K562 treated with DMSO at 1 percent for 24 hours (cell line): ENCODE data around the gene ICAM4. TPM values are rescaled to one million over a fixed set of nuclear protein-coding genes. Genes with fewer than 3 reads are reported as not detected.

Experiments
- total RNA-seq: library from RNA; unstranded; fragments of 300-600 nt; gene quantifications from 2 replicates; pipeline ENCODE4 v1.2.3, GENCODE V29; 2022; ENCODE audit warnings: low read depth; ENCODE audit not compliant: insufficient read depth

ICAM4 gene
- total RNA-seq: 107 and 108 TPM in 2 replicates

GRCh38 chr19:10286803-10287737 is at the start of gene ICAM4:
Gene ICAM4, plus strand, starts transcription at chr19:10286955. Its CDS starts 58 bp downstream, at chr19:10287013.

GRCh38 chr19:10251792-10252694 is 34.7 kb upstream of the ICAM4 start, which contains the start of gene MRPL4:
Gene MRPL4, plus strand, starts transcription at chr19:10252214. Its CDS starts 40 bp downstream, at chr19:10252254.

GRCh38 chr19:10270616-10271394 is 15.9 kb upstream of the ICAM4 start, which contains the start of gene ICAM1:
Gene ICAM1, plus strand, starts transcription at chr19:10271120. Its CDS starts 40 bp downstream, at chr19:10271160.

GRCh38 chr19:10289836-10290356 is 3.1 kb downstream of the ICAM4 start, which contains the start of gene ICAM5:
Gene ICAM5, plus strand, starts transcription at chr19:10289952. Its CDS starts 92 bp downstream, at chr19:10290044.

GRCh38 chr19:10309423-10309822 is 22.7 kb downstream of the ICAM4 start, which contains the start of gene ZGLP1:
Gene ZGLP1, minus strand, starts transcription at chr19:10309815.

GRCh38 chr19:10315335-10316214 is 28.8 kb downstream of the ICAM4 start, which contains the start of gene FDX2:
Gene FDX2, minus strand, starts transcription at chr19:10316015. Its CDS starts 19 bp downstream, at chr19:10315996.

GRCh38 chr19:10332965-10333757 is 46.4 kb downstream of the ICAM4 start, which contains the start of gene RAVER1:
Gene RAVER1, minus strand, starts transcription at chr19:10333529. Its CDS starts 22 bp downstream, at chr19:10333507.

Other genes starting within 250 kb of the ICAM4 start
- 28.1 and 30.5 TPM in 2 replicates for gene SHFL, start 200.6 kb upstream of the ICAM4 start, total RNA-seq
- gene ANGPTL6, start 184.3 kb upstream of the ICAM4 start, total RNA-seq: 0.24 and 2.3 TPM in 2 replicates
- gene PPAN, start 180.6 kb upstream of the ICAM4 start, total RNA-seq: 30.8 and 36.2 TPM in 2 replicates
- gene P2RY11, start 175.3 kb upstream of the ICAM4 start, total RNA-seq: 7.5 and 7.7 TPM in 2 replicates
- gene EIF3G, start 167.1 kb upstream of the ICAM4 start, total RNA-seq: 382 and 411 TPM in 2 replicates
- 170 and 174 TPM in 2 replicates for gene DNMT1, start 92.0 kb upstream of the ICAM4 start, total RNA-seq
- 2.0 and 2.9 TPM in 2 replicates for gene S1PR2, start 55.6 kb upstream of the ICAM4 start, total RNA-seq
- 140 and 159 TPM in 2 replicates for gene MRPL4, start 34.7 kb upstream of the ICAM4 start, total RNA-seq
- gene ICAM1, start 15.8 kb upstream of the ICAM4 start, total RNA-seq: 174 and 177 TPM in 2 replicates
- 28.4 and 31.1 TPM in 2 replicates for gene ICAM5, start 3.0 kb downstream of the ICAM4 start, total RNA-seq
- gene ZGLP1, start 22.9 kb downstream of the ICAM4 start, total RNA-seq: 5.2 and 5.9 TPM in 2 replicates
- gene FDX2, start 29.1 kb downstream of the ICAM4 start, total RNA-seq: 44.7 and 46.0 TPM in 2 replicates
- 86.7 and 87.5 TPM in 2 replicates for gene RAVER1, start 46.6 kb downstream of the ICAM4 start, total RNA-seq
- gene ICAM3, start 52.7 kb downstream of the ICAM4 start, total RNA-seq: 7.8 and 11.4 TPM in 2 replicates
- gene TYK2, start 93.6 kb downstream of the ICAM4 start, total RNA-seq: 147 and 169 TPM in 2 replicates
- gene CDC37, start 116.6 kb downstream of the ICAM4 start, total RNA-seq: 291 and 297 TPM in 2 replicates
- 18.6 and 20.1 TPM in 2 replicates for gene PDE4A, start 133.6 kb downstream of the ICAM4 start, total RNA-seq
- gene KEAP1, start 216.4 kb downstream of the ICAM4 start, total RNA-seq: 94.3 and 110 TPM in 2 replicates
- 0.29 and 0.52 TPM in 2 replicates for gene S1PR5, start 230.5 kb downstream of the ICAM4 start, total RNA-seq